Activated B cell treated with CpG ODN at 0.5 μM for 24 hours (primary cell): ENCODE measurements around the gene CALU. TPM values are rescaled to one million over a fixed set of nuclear protein-coding genes. Genes with fewer than 3 reads are reported as not detected.

ENCODE experiments used
- ATAC-seq: fragments of 200-7000 bp; cut with Tn5 transposase; one replicate; pipeline ENCODE4 v1.10.0; 2021; ENCODE audit warnings: low read depth, mild to moderate bottlenecking, moderate library complexity
- CTCF ChIA-PET: fragments of 350-600 bp; sonication (Branson Sonifier 250); formaldehyde crosslinking; loops from one replicate; lab custom pipeline; 2021; ENCODE audit warnings: antibody characterized with exemption; lab: Charles Lee
- POLR2A ChIA-PET: fragments of 350-600 bp; sonication (Branson Sonifier 250); formaldehyde crosslinking; loops from one replicate; lab custom pipeline; 2021; ENCODE audit warnings: antibody characterized with exemption; lab: Charles Lee
- DNase-seq: peaks from one replicate; pipeline ENCODE4 v3.0.0; 2022
- H3K27ac Mint-ChIP-seq: one replicate; pipeline ENCODE4 v1.8.0; 2020; ENCODE audit warnings: mixed read lengths
- H3K27me3 Mint-ChIP-seq: one replicate; pipeline ENCODE4 v1.8.0; 2021; ENCODE audit warnings: mixed read lengths
- H3K36me3 Mint-ChIP-seq: one replicate; pipeline ENCODE4 v1.8.0; 2021; ENCODE audit warnings: low read depth, mixed read lengths
- H3K4me1 Mint-ChIP-seq: one replicate; pipeline ENCODE4 v1.8.0; 2021; ENCODE audit warnings: mixed read lengths
- H3K4me3 Mint-ChIP-seq: one replicate; pipeline ENCODE4 v1.8.0; 2020; ENCODE audit warnings: mild to moderate bottlenecking, mixed read lengths
- H3K9me3 Mint-ChIP-seq: one replicate; pipeline ENCODE4 v1.8.0; 2020; ENCODE audit warnings: mixed read lengths
- intact Hi-C: fragments of 100-400 bp; cut with micrococcal nuclease; formaldehyde crosslinking; loops from one replicate; pipeline ENCODE4 v1.15.1; 2024
- total RNA-seq: library from RNA; stranded (reverse); gene quantifications from 2 replicates; pipeline ENCODE4 v1.2.3, GENCODE V29; 2022
- TF ChIP-seq, protein P1 (sequence below): fragments of 200-600 bp; IDR thresholded peaks from one replicate; pipeline ENCODE4 v1.8.0; 2022; ENCODE audit warnings: antibody characterized with exemption, mild to moderate bottlenecking

Gene CALU
- total RNA-seq, 1 donor from 2014 or later, result 15.4 TPM

DNA sequence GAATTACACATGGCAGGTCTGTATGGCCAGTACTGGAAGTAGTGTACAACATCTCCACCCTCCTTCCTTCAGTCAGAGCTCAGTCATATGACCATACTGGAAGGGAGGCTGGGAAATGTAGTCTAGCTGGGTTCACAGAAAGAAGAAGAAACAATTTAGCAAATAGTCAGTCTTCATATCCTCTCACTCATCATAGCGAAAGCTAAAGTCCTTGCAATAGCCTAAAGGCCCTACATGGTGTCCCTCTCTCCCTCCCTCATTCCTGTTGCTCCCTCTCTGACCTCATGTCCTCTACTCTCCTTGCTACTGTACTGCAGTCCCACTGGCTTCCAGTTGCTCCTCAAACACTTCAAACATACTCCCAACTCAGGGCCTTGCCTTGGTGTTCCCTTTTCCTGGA, 4.3 kb upstream of the CALU start:
- CTCF ChIA-PET, result no interaction called here

DNA sequence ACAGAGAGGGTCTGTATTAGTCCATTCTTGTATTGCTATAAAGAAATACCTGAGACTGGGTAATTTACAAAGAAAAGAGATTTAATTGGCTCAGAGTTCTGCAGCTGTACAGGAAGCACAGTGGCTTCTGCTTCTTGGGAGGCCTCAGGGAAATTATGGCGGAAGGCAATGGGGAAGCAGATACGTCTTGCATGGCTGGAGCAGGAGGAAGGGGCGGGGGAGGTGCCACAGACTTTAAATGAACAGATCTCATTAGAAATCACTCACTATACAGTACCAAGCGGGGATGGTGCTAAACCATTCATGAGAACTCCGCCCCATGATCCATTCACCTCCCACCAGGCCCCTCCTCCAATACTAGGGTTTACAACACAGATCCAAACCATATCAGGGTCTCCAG, 3.7 kb upstream of the CALU start:
- ChIA-PET CTCF (no interaction called here), POLR2A (no interaction called here)
- DNase-seq, result no peak
- intact Hi-C loops, result loop anchor here (5.0 to 10.0 kb wide), 2 partner anchors 321 to 393 kb away; partner anchors contain the start of gene RBM28
- TF ChIP-seq, protein P1, sequence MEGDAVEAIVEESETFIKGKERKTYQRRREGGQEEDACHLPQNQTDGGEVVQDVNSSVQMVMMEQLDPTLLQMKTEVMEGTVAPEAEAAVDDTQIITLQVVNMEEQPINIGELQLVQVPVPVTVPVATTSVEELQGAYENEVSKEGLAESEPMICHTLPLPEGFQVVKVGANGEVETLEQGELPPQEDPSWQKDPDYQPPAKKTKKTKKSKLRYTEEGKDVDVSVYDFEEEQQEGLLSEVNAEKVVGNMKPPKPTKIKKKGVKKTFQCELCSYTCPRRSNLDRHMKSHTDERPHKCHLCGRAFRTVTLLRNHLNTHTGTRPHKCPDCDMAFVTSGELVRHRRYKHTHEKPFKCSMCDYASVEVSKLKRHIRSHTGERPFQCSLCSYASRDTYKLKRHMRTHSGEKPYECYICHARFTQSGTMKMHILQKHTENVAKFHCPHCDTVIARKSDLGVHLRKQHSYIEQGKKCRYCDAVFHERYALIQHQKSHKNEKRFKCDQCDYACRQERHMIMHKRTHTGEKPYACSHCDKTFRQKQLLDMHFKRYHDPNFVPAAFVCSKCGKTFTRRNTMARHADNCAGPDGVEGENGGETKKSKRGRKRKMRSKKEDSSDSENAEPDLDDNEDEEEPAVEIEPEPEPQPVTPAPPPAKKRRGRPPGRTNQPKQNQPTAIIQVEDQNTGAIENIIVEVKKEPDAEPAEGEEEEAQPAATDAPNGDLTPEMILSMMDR, result no peak
- no peak for ATAC-seq
- Mint-ChIP-seq H3K27ac (no peak overlapping the region), H3K4me1 (peaks cover 18% of the 10 kb centered on the region), H3K27me3 (peaks cover 4% of the 10 kb centered on the region), H3K9me3 (no peaks in the 10 kb centered on the region), H3K4me3 (peak overlapping the region; percentile 19), H3K36me3 (peaks cover 7% of the 10 kb centered on the region)

More for the DNA sequence above, 4.3 kb upstream of the CALU start:
- DNase-seq (no peak), ATAC-seq (no peak)
- POLR2A ChIA-PET, result no interaction called here
- intact Hi-C loops, result loop anchor here (5.0 to 10.0 kb wide), 2 partner anchors 320 to 393 kb away; partner anchors contain the start of gene RBM28
- TF ChIP-seq, protein P1, result no peak
- Mint-ChIP-seq H3K9me3 (no peaks in the 10 kb centered on the region), H3K27me3 (peaks cover 4% of the 10 kb centered on the region), H3K4me1 (peaks cover 14% of the 10 kb centered on the region), H3K36me3 (peaks cover 7% of the 10 kb centered on the region), H3K4me3 (no peak overlapping the region), H3K27ac (no peak overlapping the region)

DNA sequence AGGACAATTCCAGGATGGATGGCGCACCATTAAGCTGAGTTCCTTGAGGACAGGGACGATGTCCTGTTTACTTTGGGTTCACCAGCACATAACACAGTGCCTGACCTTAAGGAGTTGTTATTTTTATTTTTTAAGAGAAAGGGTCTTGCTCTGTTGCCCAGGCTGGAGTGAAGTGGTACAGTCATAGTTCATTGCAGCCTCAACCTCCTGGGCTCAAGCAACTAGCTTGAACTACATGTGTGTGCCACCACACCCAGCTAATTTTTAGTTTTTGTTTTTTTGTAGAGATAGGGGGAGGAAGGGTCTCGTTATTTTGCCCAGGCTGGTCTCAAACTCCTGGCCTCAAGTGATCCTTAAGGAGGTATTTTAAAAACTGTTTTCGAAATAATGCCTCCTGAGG, 1.7 kb upstream of the CALU start:
- intact Hi-C loops, result loop anchor here (5.0 to 10.0 kb wide), 2 partner anchors 323 to 395 kb away; partner anchors contain the start of gene RBM28
- Mint-ChIP-seq H3K4me3 (no peak overlapping the region), H3K9me3 (no peaks in the 10 kb centered on the region), H3K36me3 (peaks cover 7% of the 10 kb centered on the region), H3K4me1 (peaks cover 27% of the 10 kb centered on the region), H3K27ac (no peak overlapping the region), H3K27me3 (no peaks in the 10 kb centered on the region)
- DNase-seq (no peak), ATAC-seq (no peak)
- ChIA-PET POLR2A (interaction anchor here (1.2 kb wide), 1 partner anchor 126 kb away, joined by 3 read pairs; the partner anchor contains the start of gene ATP6V1F), CTCF (no interaction called here)
- TF ChIP-seq, protein P1, result no peak

DNA sequence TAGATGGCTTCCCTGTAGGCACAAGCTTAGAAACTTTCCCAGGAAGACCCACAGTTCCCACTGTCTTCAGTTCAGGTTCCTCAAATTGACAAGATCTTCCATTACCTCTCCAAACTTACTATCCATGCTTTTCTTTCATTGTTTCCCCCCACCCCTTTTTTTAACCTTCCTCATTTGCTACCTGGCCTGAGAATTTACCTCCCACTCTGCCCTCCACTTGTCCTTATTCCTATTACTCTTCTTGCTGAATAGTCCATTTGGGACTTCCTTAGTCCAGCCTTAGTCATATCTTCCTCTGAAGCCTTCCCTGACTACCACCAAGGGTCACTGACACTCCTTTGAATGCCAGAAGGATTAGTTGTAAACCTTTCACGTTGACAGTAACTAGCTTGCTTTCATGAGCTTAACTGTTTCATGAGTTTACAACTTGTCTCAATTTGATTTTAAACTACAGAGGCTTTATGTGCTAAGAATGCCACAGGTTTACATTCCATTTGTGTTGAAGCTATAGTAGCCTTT, 1.2 kb upstream of the CALU start:
- ChIA-PET CTCF (interaction anchor here (0.9 kb wide), 1 partner anchor 480 kb away, joined by 4 read pairs; no protein-coding TSS in a partner anchor), POLR2A (interaction anchor here (0.6 to 1.2 kb wide), 3 partner anchors 25 to 1975 kb away, joined by 3 read pairs; partner anchors contain the start of gene ATP6V1F)
- intact Hi-C loops, result loop anchor here (2.0 to 10.0 kb wide), 4 partner anchors 41 to 1211 kb away; partner anchors contain the start of gene RBM28
- no peaks in the 10 kb centered on the region for H3K27me3 Mint-ChIP-seq
- no peaks in the 10 kb centered on the region for H3K9me3 Mint-ChIP-seq
- H3K4me1 Mint-ChIP-seq, result peaks cover 27% of the 10 kb centered on the region
- no peak for ATAC-seq
- H3K4me3 Mint-ChIP-seq, result peak overlapping the region; percentile 97
- TF ChIP-seq, protein P1, result no peak
- peak overlapping the region; percentile 88 for H3K27ac Mint-ChIP-seq
- peaks cover 7% of the 10 kb centered on the region for H3K36me3 Mint-ChIP-seq
- no peak for DNase-seq

DNA sequence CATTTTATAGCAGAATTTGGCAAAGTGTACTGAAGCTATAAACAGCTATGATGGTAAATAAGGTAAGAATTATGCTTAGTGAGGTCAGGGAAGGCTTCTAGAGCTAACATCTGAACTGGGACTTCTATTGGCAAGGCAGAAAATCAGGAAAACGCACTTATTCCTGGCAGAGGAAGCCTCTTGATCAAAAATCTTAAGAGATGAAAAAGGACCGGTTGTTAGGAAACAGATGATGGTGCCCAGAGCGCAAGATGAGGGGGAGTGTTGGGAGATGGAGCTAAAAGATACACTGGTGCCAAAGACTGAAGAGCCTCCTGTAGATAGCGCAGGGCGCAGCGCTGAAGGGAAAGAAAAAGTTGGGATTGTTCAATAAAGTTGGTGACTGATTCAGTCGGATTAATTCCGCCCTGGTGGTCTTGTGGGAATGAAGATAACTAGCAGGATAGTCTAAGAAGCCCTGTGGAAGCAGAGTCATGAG, 550 bp upstream of the CALU start:
- H3K27ac Mint-ChIP-seq, result peak overlapping the region; percentile 88
- POLR2A ChIA-PET, result interaction anchor here (0.6 to 1.2 kb wide), 3 partner anchors 24 to 1974 kb away, joined by 3 read pairs; partner anchors contain the start of gene ATP6V1F
- H3K4me1 Mint-ChIP-seq, result peaks cover 29% of the 10 kb centered on the region
- CTCF ChIA-PET, result interaction anchor here (0.9 to 1.3 kb wide), 2 partner anchors 9 to 480 kb away, joined by 3 to 4 read pairs; no protein-coding TSS in a partner anchor
- intact Hi-C loops, result loop anchor here (1.0 to 10.0 kb wide), 7 partner anchors 42 to 1210 kb away; partner anchors contain the start of genes ATP6V1F, CCDC136, RBM28 and SMKR1
- no peaks in the 10 kb centered on the region for H3K27me3 Mint-ChIP-seq
- H3K9me3 Mint-ChIP-seq, result no peaks in the 10 kb centered on the region
- peak overlapping the region; percentile 97 for H3K4me3 Mint-ChIP-seq
- H3K36me3 Mint-ChIP-seq, result peaks cover 8% of the 10 kb centered on the region
- ATAC-seq, result no peak
- DNase-seq, result no peak
- TF ChIP-seq, protein P1, result no peak
